Posterior vena cava (tissue), 2 donors: ENCODE results near the gene MACROD2. TPM values are rescaled to one million over a fixed set of nuclear protein-coding genes. Genes with fewer than 3 reads are reported as not detected.

Experiments used
- DNase-seq: peaks from one replicate; pipeline ENCODE4 v3.0.0-alpha.2; 2020; ENCODE audit warnings: low spot score
- intact Hi-C, 2 donors: fragments of 100-400 bp; cut with DNase I; formaldehyde crosslinking; loops; one replicate each; pipeline versions ENCODE4 v1.14.1 to v1.14.2; 2022 to 2023
- total RNA-seq, 2 donors: library from RNA; stranded (reverse); fragmentation: NEBNext Ultra II Directional; extraction: Animal tissue kit (Norgen Biotek cat#: 25700); gene quantifications; one replicate each; pipeline ENCODE4 v1.2.1, GENCODE V29; 2021
- donor health status: DM: yes; HTN: yes; CAD: no.
- donor health status: DM: yes; HTN: yes; CAD: no.

The MACROD2 gene
- total RNA-seq, 2 donors from 2014 or later: 15.5 to 25.5 TPM

DNA sequence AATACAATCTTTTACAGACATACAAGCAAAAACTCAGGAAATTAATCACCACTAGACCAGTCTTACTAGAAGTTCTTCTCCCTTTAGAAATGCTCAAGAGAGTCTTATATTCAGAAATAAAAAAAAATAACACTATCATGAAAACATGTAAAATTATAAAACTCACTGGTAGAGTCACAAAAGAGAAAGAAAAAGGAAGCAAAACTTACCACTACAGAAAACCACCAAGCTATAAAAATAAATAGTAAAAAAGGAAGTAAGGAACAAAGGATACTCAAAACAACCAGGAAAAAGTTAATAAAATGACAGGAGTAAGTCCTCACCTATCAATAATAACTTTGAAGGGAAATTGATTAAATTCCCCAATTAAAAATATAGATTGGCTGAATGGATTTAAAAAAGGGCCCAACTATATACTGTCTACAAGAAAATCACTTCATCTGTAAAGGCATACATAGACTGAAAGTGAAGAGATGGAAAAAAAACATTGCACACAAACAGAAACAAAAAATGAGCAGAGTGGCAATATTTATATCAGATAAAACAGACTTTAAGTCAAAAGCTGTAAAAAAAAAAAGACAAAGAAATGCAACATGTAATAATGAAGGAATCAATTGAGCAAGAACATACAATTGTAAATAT lies 2088.4 kb downstream of the MACROD2 start:
- intact Hi-C loops: no loop called here
- DNase-seq: no peak

- no peak for DNase-seq
- intact Hi-C loops: no loop called here
Observed at GRCh38 chr20:16095226-16095625, 2099.9 kb downstream of the MACROD2 start.

DNA sequence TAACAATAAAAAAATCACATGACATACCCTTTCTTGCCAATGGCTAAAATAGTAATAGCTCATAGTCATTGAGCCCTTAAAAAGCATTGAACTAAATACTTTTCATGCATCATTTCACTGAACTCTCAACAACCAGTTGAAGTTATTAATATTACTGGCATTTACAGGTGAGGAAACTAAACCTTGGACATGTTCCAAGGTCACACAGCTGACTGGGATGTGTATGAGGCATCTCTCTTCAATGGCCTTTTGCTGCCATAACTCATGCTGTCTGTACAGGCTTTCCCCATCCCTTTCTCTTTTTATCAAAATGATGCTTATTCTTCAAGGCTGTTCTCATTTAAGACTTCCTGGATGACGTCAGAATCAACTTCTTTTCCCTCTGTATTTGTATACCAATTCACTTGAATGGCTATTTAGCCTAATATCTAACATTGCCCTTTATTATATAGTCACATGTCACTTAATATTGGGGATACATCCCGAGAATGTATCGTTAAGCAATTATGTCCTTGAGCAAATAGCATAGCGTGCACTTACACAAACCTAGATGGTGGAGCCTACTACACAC lies 2101.5 kb downstream of the MACROD2 start:
- no peak for DNase-seq
- intact Hi-C loops: no loop called here

GRCh38 chr20:16097788-16098187 lies 2102.5 kb downstream of the MACROD2 start:
- DNase-seq: no peak
- intact Hi-C loops: no loop called here

- DNase-seq: no peak
- intact Hi-C loops: no loop called here
Observed at GRCh38 chr20:16098890-16099639, 2103.7 kb downstream of the MACROD2 start.

- intact Hi-C loops: no loop called here
- no peak for DNase-seq
Observed at GRCh38 chr20:16100111-16100510, 2104.8 kb downstream of the MACROD2 start.

DNA sequence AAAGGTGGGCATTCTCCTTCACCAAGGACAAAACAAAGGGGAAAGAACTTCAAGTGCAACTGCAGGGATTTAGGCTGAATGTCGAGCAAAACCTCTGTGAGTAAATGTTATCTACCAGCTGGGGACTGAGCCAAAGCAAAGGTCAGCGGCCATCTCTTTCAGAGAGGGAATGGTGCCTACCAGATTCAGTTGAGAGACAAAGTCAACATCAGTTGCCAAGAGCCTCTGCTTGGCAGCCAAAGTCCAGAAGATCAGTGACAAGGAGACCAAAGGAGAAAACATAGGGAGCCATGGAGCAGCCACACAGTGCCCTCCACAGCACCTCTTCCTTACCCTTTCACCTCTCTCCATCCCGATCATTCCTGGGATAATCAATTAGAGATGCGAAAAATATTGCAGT lies 2105.5 kb downstream of the MACROD2 start:
- intact Hi-C loops: no loop called here
- DNase-seq: no peak

Other genes starting within 250 kb of the MACROD2 start
- 10 to 100 TPM; 19.1 to 22.8 TPM for gene ESF1, start 210.6 kb upstream of the MACROD2 start, total RNA-seq
- 10 to 100 TPM; 25.5 to 30.2 TPM for gene NDUFAF5, start 210.5 kb upstream of the MACROD2 start, total RNA-seq
- 10 to 100 TPM in 1 of 2 donors, 1 to 10 TPM in 1; 6.0 to 16.1 TPM for gene SEL1L2, start 4.9 kb upstream of the MACROD2 start, total RNA-seq